A549 (cell line): ENCODE results near the gene PALS1. TPM values are rescaled to one million over a fixed set of nuclear protein-coding genes. Genes with fewer than 3 reads are reported as not detected.

ENCODE experiments used
- ATAC-seq, 2 experiments: fragments of 200-7000 bp in 1 of 2; fragments of >200 bp in 1 of 2; cut with Nextera tagmentation in 1 of 2; cut with Tn5 transposase in 1 of 2; 3 replicates each; pipeline versions ENCODE4 v1.8.0 to v1.9.1; 2018 to 2020; ENCODE audit warnings: mild to moderate bottlenecking in 1 of 2, moderate library complexity in 1 of 2
- CTCF ChIA-PET: fragments of 300-600 bp; sonication (Branson Sonifier 250); formaldehyde crosslinking; extraction: SDS; loops from one replicate; lab custom pipeline; 2021; ENCODE audit warnings: antibody characterized with exemption, inconsistent platforms; lab: Yijun Ruan, JAX
- POLR2A ChIA-PET: fragments of 350-600 bp; formaldehyde crosslinking; extraction: SDS; loops from one replicate; lab custom pipeline; 2021; ENCODE audit warnings: antibody characterized with exemption, inconsistent platforms; lab: Yijun Ruan, JAX
- DNase-seq, 2 experiments: peaks; one replicate each; pipeline versions ENCODE4 v3.0.0 to v3.0.0-alpha.2; 2011 to 2016; ENCODE audit warnings: low read depth in 1 of 2, low spot score in 1 of 2
- FAIRE-seq: peaks from 2 replicates; lab custom pipeline; 2011; peaks lifted over from hg19 to GRCh38; lab: Jason Lieb, UNC
- H3K27ac ChIP-seq, 2 experiments: fragments of >200 bp; sonication (Bioruptor Twin); formaldehyde crosslinking; 3 replicates each; pipeline ENCODE4 v1.5.1; 2016 to 2017
- H3K4me1 ChIP-seq: fragments of >200 bp; sonication (Bioruptor Twin); formaldehyde crosslinking; 3 replicates; pipeline ENCODE4 v1.6.1; 2016
- H3K4me2 ChIP-seq: fragments of >200 bp; sonication (Bioruptor Twin); formaldehyde crosslinking; 3 replicates; pipeline ENCODE4 v1.6.1; 2016
- H3K4me3 ChIP-seq: fragments of >200 bp; sonication (Bioruptor Twin); formaldehyde crosslinking; 3 replicates; pipeline ENCODE4 v1.5.1; 2016
- H3K9me3 ChIP-seq: fragments of >200 bp; sonication (Bioruptor Twin); formaldehyde crosslinking; 3 replicates; pipeline ENCODE4 v1.6.1; 2016
- BHLHE40 ChIP-seq: IDR thresholded peaks from 2 replicates; pipeline ENCODE4 v1.6.1; 2012; ENCODE audit warnings: low read depth, low read length, inconsistent platforms
- ELK1 ChIP-seq: fragments of 150-350 bp; IDR thresholded peaks from 2 replicates; pipeline ENCODE4 v1.6.1; 2014; ENCODE audit warnings: low read depth, mild to moderate bottlenecking, low read length
- HEYL ChIP-seq: fragments of 250-450 bp; sonication (Bioruptor Pico); IDR thresholded peaks from 2 replicates; pipeline ENCODE4 v1.8.0; 2021; ENCODE audit warnings: mild to moderate bottlenecking, moderate library complexity
- HMGXB4 ChIP-seq: fragments of 250-450 bp; sonication (Bioruptor Pico); IDR thresholded peaks from 2 replicates; pipeline ENCODE4 v1.5.0; 2021; ENCODE audit warnings: mild to moderate bottlenecking, moderate library complexity, borderline replicate concordance
- HOXA7 ChIP-seq: fragments of 250-450 bp; sonication (Bioruptor Pico); IDR thresholded peaks from 2 replicates; pipeline ENCODE4 v1.5.0; 2020; ENCODE audit warnings: mild to moderate bottlenecking, moderate library complexity
- JUNB ChIP-seq: fragments of >200 bp; sonication (Bioruptor Twin); formaldehyde crosslinking; IDR thresholded peaks from 2 replicates; pipeline ENCODE4 v1.6.1; 2016
- MAFK ChIP-seq: fragments of 450-650 bp; IDR thresholded peaks from 2 replicates; pipeline ENCODE4 v1.6.1; 2014; ENCODE audit not compliant: partially characterized antibody
- MAZ ChIP-seq: fragments of 150-350 bp; IDR thresholded peaks from 2 replicates; pipeline ENCODE4 v1.6.1; 2014; ENCODE audit warnings: antibody characterized with exemption, low read depth, low read length, borderline replicate concordance
- MYC ChIP-seq: IDR thresholded peaks from 2 replicates; pipeline ENCODE4 v1.6.1; 2012; ENCODE audit warnings: mild to moderate bottlenecking, inconsistent platforms, low read length, improper control_type of control experiment, borderline replicate concordance
- PBX3 ChIP-seq: IDR thresholded peaks from 2 replicates; pipeline ENCODE4 v1.6.1; 2012
- PHF8 ChIP-seq: fragments of 200-600 bp; sonication (generic); IDR thresholded peaks from 2 replicates; pipeline ENCODE4 v1.6.1; 2016; ENCODE audit warnings: low read depth, mild to moderate bottlenecking, antibody characterized with exemption, moderate library complexity, borderline replicate concordance
- POLR2A ChIP-seq: IDR thresholded peaks from 2 replicates; pipeline ENCODE4 v1.6.1; 2012; ENCODE audit warnings: mild to moderate bottlenecking, low read length
- RAD21 ChIP-seq, 2 experiments: fragments of >200 bp in 1 of 2; sonication (Bioruptor Twin) in 1 of 2; formaldehyde crosslinking in 1 of 2; IDR thresholded peaks in 1 of 2; conservative IDR thresholded peaks in 1 of 2; 2 replicates in 1 of 2; 3 replicates in 1 of 2; pipeline ENCODE4 v1.6.1; 2012 to 2018; ENCODE audit warnings: inconsistent platforms in 1 of 2
- RCOR1 ChIP-seq: fragments of 150-350 bp; IDR thresholded peaks from 2 replicates; pipeline ENCODE4 v1.6.1; 2014; ENCODE audit warnings: antibody characterized with exemption, low read length, low read depth
- REST ChIP-seq: fragments of 200-600 bp; sonication (generic); IDR thresholded peaks from 2 replicates; pipeline ENCODE4 v1.6.1; 2016; ENCODE audit warnings: antibody characterized with exemption, mild to moderate bottlenecking, moderate library complexity
- TFCP2L1 ChIP-seq: fragments of 250-450 bp; sonication (Bioruptor Pico); IDR thresholded peaks from 2 replicates; pipeline ENCODE4 v1.5.0; 2021; ENCODE audit warnings: mild to moderate bottlenecking
- ZC3H11A ChIP-seq: fragments of 450-650 bp; IDR thresholded peaks from 2 replicates; pipeline ENCODE4 v1.6.1; 2014; ENCODE audit warnings: antibody characterized with exemption, mild to moderate bottlenecking
- ZNF302 ChIP-seq: fragments of 250-450 bp; sonication (Bioruptor Pico); IDR thresholded peaks from 2 replicates; pipeline ENCODE4 v1.9.0; 2021; ENCODE audit warnings: inconsistent platforms, mild to moderate bottlenecking, moderate library complexity
- WGBS: methylation state at CpG from one replicate; pipeline ENCODE4 v1.1.6; 2017; ENCODE audit errors: missing lambda C conversion rate; 5-methylcytosine and 5-hydroxymethylcytosine counted together
- polyA plus RNA-seq, 4 experiments: library from polyadenylated mRNA; depleted of rRNA in 3 of 4; stranded (reverse); fragments of >200 nt; fragmentation: RNase III in 1 of 4; extraction: RNeasy Plus Mini Kit Qiagen cat#74134 plus additional on column Dnase treatment in 1 of 4; gene quantifications; 2 replicates in 3 of 4; 3 replicates in 1 of 4; pipeline ENCODE4 v1.2.3, GENCODE V29; 2011 to 2017

PALS1 gene
- polyA plus RNA-seq, 2 of the 4 experiments (the other 2 are of a cell fraction) = 23.4 to 32.6 TPM

GRCh38 chr14:67228325-67228984, 12.8 kb upstream of the PALS1 start (continued):
- no peak for TF ChIP-seq REST
- no peak for TF ChIP-seq POLR2A
- no peak for TF ChIP-seq MAZ
- TF ChIP-seq ZC3H11A = no peak
- TF ChIP-seq RCOR1 = no peak
- no peak for TF ChIP-seq HOXA7 (CRISPR knock-in tag)
- TF ChIP-seq, all 56 proteins: peak for 0

- H3K27ac ChIP-seq = no peak overlapping the region
- no peak for TF ChIP-seq HMGXB4
- TF ChIP-seq JUNB = no peak
- TF ChIP-seq PBX3 = no peak
- no peak for TF ChIP-seq RAD21 (conservative IDR thresholded peaks at IDR 0.05 in 1 of 2, IDR thresholded peaks at IDR 0.05 in 1 of 2)
- no peak for TF ChIP-seq ELK1
- no peak for TF ChIP-seq HEYL (CRISPR knock-in tag)
- TF ChIP-seq TFCP2L1 (CRISPR knock-in tag) = no peak
- no peak for TF ChIP-seq ZNF302 (CRISPR knock-in tag)
- TF ChIP-seq MYC = no peak
- no peak for TF ChIP-seq BHLHE40
- TF ChIP-seq PHF8 = no peak
- no peak for TF ChIP-seq MAFK
- no peak for TF ChIP-seq ZC3H11A
- no peak for FAIRE-seq
- DNase-seq = no peak
- no peak overlapping the region for H3K4me3 ChIP-seq
- no peak overlapping the region for H3K4me2 ChIP-seq
- 82% methylated on average over 2 of the region's 2 CpGs for WGBS
- ChIA-PET CTCF (interaction anchor here (0.8 to 1.8 kb wide), 3 partner anchors 25 to 66 kb away, joined by 4 to 5 read pairs (median 5); no protein-coding TSS in a partner anchor), POLR2A (interaction anchor here (0.6 to 0.9 kb wide), 2 partner anchors 9 to 1799 kb away, joined by 3 to 4 read pairs; no protein-coding TSS in a partner anchor)
- ATAC-seq = no peak
- H3K9me3 ChIP-seq = no peaks in the 10 kb centered on the region
- H3K4me1 ChIP-seq = no peaks in the 10 kb centered on the region
These were observed 9.2 kb upstream of the PALS1 start for GRCh38 chr14:67232066-67232465.
